ENCODE data around the gene RAB40C. TPM values are rescaled to one million over a fixed set of nuclear protein-coding genes. Genes with fewer than 3 reads are reported as not detected.

Gene RAB40C
- total RNA-seq, 1 donor = 11.2 TPM

- no peak overlapping the region for H3K4me2 ChIP-seq (ENCODE audit: insufficient read depth, low read length)
- DNase-seq (ENCODE audit: insufficient read length, low spot score, missing footprints) = peak; percentile 66
- H3K9me3 ChIP-seq (ENCODE audit: low read depth, low read length) = no peaks in the 10 kb centered on the region
- peaks cover 78% of the 10 kb centered on the region for H3K79me2 ChIP-seq (ENCODE audit: insufficient read depth, low read length)
- H2AFZ ChIP-seq (ENCODE audit: low read length) = no peak overlapping the region
- H3K27ac ChIP-seq (ENCODE audit: low read depth, low read length) = no peak overlapping the region
- no peaks in the 10 kb centered on the region for H3K27me3 ChIP-seq (ENCODE audit: insufficient read depth, low read length)
- H4K20me1 ChIP-seq (ENCODE audit: insufficient read depth, low read length) = peaks cover 59% of the 10 kb centered on the region
- H3K4me3 ChIP-seq (ENCODE audit: insufficient read depth, low read length) = no peak overlapping the region
- TF ChIP-seq CTCF (IDR thresholded peaks at IDR 0.05; ENCODE audit: extremely low read depth, low read depth, low read length) = no peak
- peaks cover 21% of the 10 kb centered on the region for H3K4me1 ChIP-seq (ENCODE audit: insufficient read depth, low read length)
- no peaks in the 10 kb centered on the region for H3K36me3 ChIP-seq (ENCODE audit: insufficient read depth, low read length)
Observed at GRCh38 chr16:591892-592517, 2.1 kb downstream of the RAB40C start.

GRCh38 chr16:592518-593306, 2.8 kb downstream of the RAB40C start:
- peak; percentile 78 for DNase-seq (ENCODE audit: insufficient read length, low spot score, missing footprints)

GRCh38 chr16:593406-593805, 3.5 kb downstream of the RAB40C start:
- Histone ChIP-seq H2AFZ (ENCODE audit: low read length) (no peak overlapping the region), H3K27ac (ENCODE audit: low read depth, low read length) (no peak overlapping the region), H3K79me2 (ENCODE audit: insufficient read depth, low read length) (peaks cover 69% of the 10 kb centered on the region), H3K4me3 (ENCODE audit: insufficient read depth, low read length) (no peak overlapping the region), H3K9me3 (ENCODE audit: low read depth, low read length) (no peaks in the 10 kb centered on the region), H4K20me1 (ENCODE audit: insufficient read depth, low read length) (peaks cover 55% of the 10 kb centered on the region), H3K36me3 (ENCODE audit: insufficient read depth, low read length) (no peaks in the 10 kb centered on the region), H3K27me3 (ENCODE audit: insufficient read depth, low read length) (no peaks in the 10 kb centered on the region), H3K4me2 (ENCODE audit: insufficient read depth, low read length) (no peak overlapping the region), H3K4me1 (ENCODE audit: insufficient read depth, low read length) (peaks cover 10% of the 10 kb centered on the region)
- no peak for TF ChIP-seq CTCF (IDR thresholded peaks at IDR 0.05; ENCODE audit: extremely low read depth, low read depth, low read length)
- DNase-seq (ENCODE audit: insufficient read length, low spot score, missing footprints) = peak; percentile 78

More at GRCh38 chr16:592518-593306, 2.8 kb downstream of the RAB40C start:
- Histone ChIP-seq H4K20me1 (ENCODE audit: insufficient read depth, low read length) (peaks cover 57% of the 10 kb centered on the region), H3K9me3 (ENCODE audit: low read depth, low read length) (no peaks in the 10 kb centered on the region), H3K4me3 (ENCODE audit: insufficient read depth, low read length) (no peak overlapping the region), H3K36me3 (ENCODE audit: insufficient read depth, low read length) (no peaks in the 10 kb centered on the region), H3K27me3 (ENCODE audit: insufficient read depth, low read length) (no peaks in the 10 kb centered on the region), H3K4me2 (ENCODE audit: insufficient read depth, low read length) (no peak overlapping the region), H2AFZ (ENCODE audit: low read length) (no peak overlapping the region), H3K4me1 (ENCODE audit: insufficient read depth, low read length) (peaks cover 17% of the 10 kb centered on the region), H3K79me2 (ENCODE audit: insufficient read depth, low read length) (peaks cover 76% of the 10 kb centered on the region), H3K27ac (ENCODE audit: low read depth, low read length) (no peak overlapping the region)
- no peak for TF ChIP-seq CTCF (IDR thresholded peaks at IDR 0.05; ENCODE audit: extremely low read depth, low read depth, low read length)

- H4K20me1 ChIP-seq (ENCODE audit: insufficient read depth, low read length) = peaks cover 54% of the 10 kb centered on the region
- no peak overlapping the region for H3K4me2 ChIP-seq (ENCODE audit: insufficient read depth, low read length)
- H3K27me3 ChIP-seq (ENCODE audit: insufficient read depth, low read length) = no peaks in the 10 kb centered on the region
- no peak overlapping the region for H3K4me3 ChIP-seq (ENCODE audit: insufficient read depth, low read length)
- no peak for TF ChIP-seq CTCF (IDR thresholded peaks at IDR 0.05; ENCODE audit: extremely low read depth, low read depth, low read length)
- no peak overlapping the region for H2AFZ ChIP-seq (ENCODE audit: low read length)
- H3K79me2 ChIP-seq (ENCODE audit: insufficient read depth, low read length) = peaks cover 67% of the 10 kb centered on the region
- H3K27ac ChIP-seq (ENCODE audit: low read depth, low read length) = no peak overlapping the region
- H3K36me3 ChIP-seq (ENCODE audit: insufficient read depth, low read length) = no peaks in the 10 kb centered on the region
- no peak for DNase-seq (ENCODE audit: insufficient read length, low spot score, missing footprints)
- peaks cover 9% of the 10 kb centered on the region for H3K4me1 ChIP-seq (ENCODE audit: insufficient read depth, low read length)
- no peaks in the 10 kb centered on the region for H3K9me3 ChIP-seq (ENCODE audit: low read depth, low read length)
Observed at GRCh38 chr16:593807-594206, 3.9 kb downstream of the RAB40C start.
